ENCODE data around the gene PRIM1. TPM values are rescaled to one million over a fixed set of nuclear protein-coding genes. Genes with fewer than 3 reads are reported as not detected.
"Not testable (repeated sequence)": the region's sequence is repeated elsewhere in the genome, so short reads cannot be mapped to it uniquely, and the experiment has no call there.

PRIM1 gene
- 10 to 100 TPM; 56.0 to 68.2 (median 60.1) TPM for total RNA-seq

GRCh38 chr12:56751712-56752598 is at the start of gene PRIM1:
Gene PRIM1 (minus strand): TSS chr12:56752323. CDS start chr12:56752298, 25 bp downstream.
- ATAC-seq (peak; percentile 91 to 94), DNase-seq (peak; percentile 74)
- peak within 1 kb of the TSS; percentile 96 for H3K4me3 Mint-ChIP-seq
- no peaks in the 10 kb centered on the region for H3K27me3 Mint-ChIP-seq (ENCODE audit: low read depth)
- peaks cover 18% of the 10 kb centered on the region for H3K36me3 Mint-ChIP-seq (ENCODE audit: insufficient read depth)
- H3K4me1 Mint-ChIP-seq (ENCODE audit: low read depth): peaks cover 27% of the 10 kb centered on the region
- no peaks in the 10 kb centered on the region for H3K9me3 Mint-ChIP-seq

DNA sequence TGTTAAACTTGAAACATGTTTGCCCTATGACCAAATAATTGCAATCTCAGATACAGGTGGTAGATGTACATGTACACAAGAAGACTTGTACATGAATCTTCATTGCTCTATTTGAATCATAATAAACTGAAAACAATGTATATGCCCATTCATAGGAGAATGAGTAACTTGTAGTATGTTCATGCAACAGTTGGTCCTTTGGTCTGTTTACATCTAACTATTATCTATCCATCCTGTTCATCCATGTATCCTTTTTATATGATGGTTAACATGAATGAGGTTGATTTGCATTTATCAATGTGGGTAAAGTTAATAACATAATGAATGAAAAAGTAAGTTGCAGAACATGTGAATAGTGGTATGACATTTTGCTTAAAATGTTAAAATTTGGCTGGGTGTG is 48.1 kb upstream of the PRIM1 start:
- DNase-seq: no peak
- peaks cover 2% of the 10 kb centered on the region for H3K27me3 Mint-ChIP-seq (ENCODE audit: low read depth)
- H3K9me3 Mint-ChIP-seq: no peaks in the 10 kb centered on the region
- no peaks in the 10 kb centered on the region for H3K36me3 Mint-ChIP-seq (ENCODE audit: insufficient read depth)
- ATAC-seq: no peak
- no peaks in the 10 kb centered on the region for H3K4me1 Mint-ChIP-seq (ENCODE audit: low read depth)
- no peak overlapping the region for H3K4me3 Mint-ChIP-seq

DNA sequence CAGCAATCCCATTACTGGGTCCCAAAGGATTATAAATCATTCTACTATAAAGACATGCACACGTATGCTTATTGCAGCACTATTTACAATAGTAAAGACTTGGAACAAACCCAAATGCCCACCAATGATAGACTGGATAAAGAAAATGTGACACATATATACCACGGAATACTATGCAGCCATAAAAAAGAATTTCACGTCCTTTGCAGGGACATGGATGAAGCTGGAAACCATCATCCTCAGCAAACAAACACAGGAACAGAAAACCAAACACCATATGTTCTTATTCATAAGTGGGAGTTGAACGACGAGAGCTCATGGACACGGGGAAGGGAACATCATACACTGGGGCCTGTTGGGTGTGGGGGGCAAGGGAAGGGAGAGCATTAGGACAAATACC is 47.2 kb upstream of the PRIM1 start:
- not testable (repeated sequence) for ATAC-seq

GRCh38 chr12:56795791-56796190 is 43.7 kb upstream of the PRIM1 start:
- ATAC-seq; H3K9me3 Mint-ChIP-seq; H3K4me3 Mint-ChIP-seq; DNase-seq; H3K36me3 Mint-ChIP-seq (ENCODE audit: insufficient read depth); H3K27me3 Mint-ChIP-seq (ENCODE audit: low read depth); H3K4me1 Mint-ChIP-seq (ENCODE audit: low read depth): not testable (repeated sequence)

More for the DNA sequence above, 47.2 kb upstream of the PRIM1 start:
- H3K4me1 Mint-ChIP-seq (ENCODE audit: low read depth); H3K36me3 Mint-ChIP-seq (ENCODE audit: insufficient read depth); H3K9me3 Mint-ChIP-seq; H3K4me3 Mint-ChIP-seq; DNase-seq; H3K27me3 Mint-ChIP-seq (ENCODE audit: low read depth): not testable (repeated sequence)

GRCh38 chr12:56795046-56795562 is 43.0 kb upstream of the PRIM1 start:
- H3K27me3 Mint-ChIP-seq (ENCODE audit: low read depth); H3K9me3 Mint-ChIP-seq; H3K4me1 Mint-ChIP-seq (ENCODE audit: low read depth); H3K36me3 Mint-ChIP-seq (ENCODE audit: insufficient read depth); ATAC-seq; DNase-seq: not testable (repeated sequence)
- H3K4me3 Mint-ChIP-seq: peak overlapping the region; percentile 42

GRCh38 chr12:56793124-56793523 is 41.0 kb upstream of the PRIM1 start:
- not testable (repeated sequence) for H3K4me3 Mint-ChIP-seq; DNase-seq; ATAC-seq; H3K27me3 Mint-ChIP-seq (ENCODE audit: low read depth); H3K36me3 Mint-ChIP-seq (ENCODE audit: insufficient read depth); H3K4me1 Mint-ChIP-seq (ENCODE audit: low read depth); H3K9me3 Mint-ChIP-seq

DNA sequence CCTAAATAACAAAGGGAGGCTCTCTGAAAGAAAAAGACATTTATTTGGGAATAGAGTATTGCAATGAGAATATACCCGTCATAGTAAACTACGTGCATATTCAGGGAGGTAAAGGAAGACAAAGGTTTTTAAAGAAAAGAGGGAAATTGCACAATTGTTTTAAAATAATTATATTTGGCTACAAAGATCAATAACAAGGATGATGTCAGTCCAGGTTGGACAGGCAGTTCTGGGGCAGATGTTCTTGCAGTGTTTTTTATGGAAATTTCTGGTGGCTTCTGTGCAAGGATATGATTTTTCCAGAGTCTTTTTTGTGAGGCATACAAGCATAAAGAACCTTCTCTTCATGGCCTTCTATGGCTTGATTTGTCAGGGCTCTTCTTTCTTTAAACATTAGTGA is 40.6 kb upstream of the PRIM1 start:
- H3K36me3 Mint-ChIP-seq (ENCODE audit: insufficient read depth): no peaks in the 10 kb centered on the region
- no peaks in the 10 kb centered on the region for H3K4me1 Mint-ChIP-seq (ENCODE audit: low read depth)
- DNase-seq (no peak), ATAC-seq (no peak)
- H3K9me3 Mint-ChIP-seq: no peaks in the 10 kb centered on the region
- H3K27me3 Mint-ChIP-seq (ENCODE audit: low read depth): peaks cover 7% of the 10 kb centered on the region
- no peak overlapping the region for H3K4me3 Mint-ChIP-seq

DNA sequence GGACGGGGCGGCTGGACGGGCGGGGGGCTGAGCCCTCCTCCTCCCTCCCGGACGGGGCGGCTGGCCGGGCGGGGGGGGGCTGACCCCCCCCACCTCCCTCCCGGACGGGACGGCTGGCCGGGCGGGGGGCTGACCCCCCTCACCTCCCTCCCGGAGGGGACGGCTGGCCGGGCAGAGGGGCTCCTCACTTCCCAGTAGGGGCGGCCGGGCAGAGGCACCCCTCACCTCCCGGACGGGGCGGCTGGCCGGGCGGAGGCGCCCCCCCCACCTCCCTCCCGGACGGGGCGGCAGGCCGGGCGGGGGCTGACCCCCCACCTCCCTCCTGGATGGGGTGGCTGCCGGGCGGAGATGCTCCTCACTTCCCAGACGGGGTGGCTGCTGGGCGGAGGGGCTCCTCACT is 37.3 kb upstream of the PRIM1 start:
- not testable (repeated sequence) for H3K4me3 Mint-ChIP-seq; H3K9me3 Mint-ChIP-seq; DNase-seq; H3K27me3 Mint-ChIP-seq (ENCODE audit: low read depth); H3K36me3 Mint-ChIP-seq (ENCODE audit: insufficient read depth); ATAC-seq; H3K4me1 Mint-ChIP-seq (ENCODE audit: low read depth)

DNA sequence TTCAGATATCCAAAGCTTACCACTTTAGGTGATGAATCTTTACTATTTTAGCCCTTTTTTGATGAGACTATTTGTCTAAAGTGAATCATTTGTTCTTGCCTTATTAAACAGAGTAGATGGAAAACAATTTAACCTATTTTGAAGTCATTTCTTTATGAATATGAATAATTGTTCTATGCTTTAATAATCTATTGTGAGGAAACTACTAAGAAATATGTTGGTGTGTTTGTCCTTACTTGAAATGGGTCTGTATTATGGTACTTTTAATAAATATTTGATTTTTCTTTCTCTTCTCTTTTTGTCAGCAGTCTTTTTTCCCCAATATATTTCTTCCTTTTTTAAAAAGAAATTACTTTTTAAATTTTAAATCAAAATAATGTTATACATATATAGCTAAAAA is 35.4 kb upstream of the PRIM1 start:
- ATAC-seq: no peak
- Mint-ChIP-seq H3K4me1 (ENCODE audit: low read depth) (no peaks in the 10 kb centered on the region), H3K36me3 (ENCODE audit: insufficient read depth) (no peaks in the 10 kb centered on the region), H3K4me3 (no peak overlapping the region), H3K27me3 (ENCODE audit: low read depth) (peaks cover 7% of the 10 kb centered on the region), H3K9me3 (no peaks in the 10 kb centered on the region)
- no peak for DNase-seq

GRCh38 chr12:56785874-56786273 is 33.8 kb upstream of the PRIM1 start:
- no peak for ATAC-seq
- no peak for DNase-seq
- Mint-ChIP-seq H3K9me3 (no peaks in the 10 kb centered on the region), H3K36me3 (ENCODE audit: insufficient read depth) (no peaks in the 10 kb centered on the region), H3K27me3 (ENCODE audit: low read depth) (peaks cover 7% of the 10 kb centered on the region), H3K4me1 (ENCODE audit: low read depth) (no peaks in the 10 kb centered on the region), H3K4me3 (no peak overlapping the region)

DNA sequence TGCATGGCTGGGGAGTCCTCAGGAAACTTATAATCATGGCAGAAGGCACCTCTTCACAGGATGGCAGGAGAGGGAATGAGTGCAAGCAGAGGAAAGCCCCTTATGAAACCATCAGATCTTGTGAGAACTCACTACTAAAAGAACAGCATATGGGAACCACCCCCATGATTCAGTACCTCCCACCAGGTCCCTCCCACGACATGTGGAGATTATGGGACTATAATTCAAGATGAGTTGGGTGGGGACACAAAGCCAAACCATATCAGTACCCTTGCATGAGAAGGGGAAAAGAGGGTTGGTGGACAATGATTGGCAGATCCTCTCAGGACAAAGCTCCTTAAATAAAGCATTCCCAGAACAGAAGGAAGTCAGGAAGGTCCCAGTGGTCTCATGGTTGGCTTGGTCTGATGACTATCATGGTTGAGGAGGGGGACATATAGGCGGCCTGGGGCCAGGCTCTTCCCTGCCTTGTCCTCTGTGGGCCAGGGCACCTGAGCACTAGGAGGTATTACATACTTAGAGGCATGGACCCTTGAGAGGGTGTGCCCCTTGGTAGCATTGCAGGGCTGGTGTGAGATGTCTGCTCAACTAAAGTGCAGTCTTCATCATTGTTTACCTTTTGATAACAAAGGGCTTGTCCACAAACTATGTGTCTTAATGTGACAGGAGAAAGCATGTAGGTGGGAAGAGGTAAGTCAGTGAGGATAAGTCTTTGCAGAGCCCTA is 33.2 kb upstream of the PRIM1 start:
- Mint-ChIP-seq H3K36me3 (ENCODE audit: insufficient read depth) (no peaks in the 10 kb centered on the region), H3K9me3 (no peaks in the 10 kb centered on the region)

DNA sequence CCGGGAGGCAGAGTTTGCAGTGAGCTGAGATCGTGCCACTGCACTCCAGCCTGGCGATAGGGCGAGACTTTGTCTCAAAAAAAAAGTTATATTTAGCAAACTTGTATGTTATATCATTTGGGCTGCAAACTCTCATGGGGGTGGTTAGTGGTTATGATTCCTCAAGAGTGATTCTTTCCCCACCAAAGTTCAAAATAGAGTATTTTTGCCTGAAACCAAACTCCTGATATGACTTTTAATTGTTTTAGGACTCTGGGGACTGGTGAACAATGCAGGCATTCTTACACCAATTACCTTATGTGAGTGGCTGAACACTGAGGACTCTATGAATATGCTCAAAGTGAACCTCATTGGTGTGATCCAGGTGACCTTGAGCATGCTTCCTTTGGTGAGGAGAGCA is 29.6 kb upstream of the PRIM1 start:
- Mint-ChIP-seq H3K9me3 (no peaks in the 10 kb centered on the region), H3K4me3 (no peak overlapping the region), H3K36me3 (ENCODE audit: insufficient read depth) (no peaks in the 10 kb centered on the region), H3K27me3 (ENCODE audit: low read depth) (no peaks in the 10 kb centered on the region), H3K4me1 (ENCODE audit: low read depth) (no peaks in the 10 kb centered on the region)
- DNase-seq (no peak), ATAC-seq (no peak)

More for the DNA sequence above, 33.2 kb upstream of the PRIM1 start:
- Mint-ChIP-seq H3K4me1 (ENCODE audit: low read depth) (no peaks in the 10 kb centered on the region), H3K4me3 (no peak overlapping the region), H3K27me3 (ENCODE audit: low read depth) (peaks cover 5% of the 10 kb centered on the region)
- DNase-seq (no peak), ATAC-seq (no peak)

DNA sequence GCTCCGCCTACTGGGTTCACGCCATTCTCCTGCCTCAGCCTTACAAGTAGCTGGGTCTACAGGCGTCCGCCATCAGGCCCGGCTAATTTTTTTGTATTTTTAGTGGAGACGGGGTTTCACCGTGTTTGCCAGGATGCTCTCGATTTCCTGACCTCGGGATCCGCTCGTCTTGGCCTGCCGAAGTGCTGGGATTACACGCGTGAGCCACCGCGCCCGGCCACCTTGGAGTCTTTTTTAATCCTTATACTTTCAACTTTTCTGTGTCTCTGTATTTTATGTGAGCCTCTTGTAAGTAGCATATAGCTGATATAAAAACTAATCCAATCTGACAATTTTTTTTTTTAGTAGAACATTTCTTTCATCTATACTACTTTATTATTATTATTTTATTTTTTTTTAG is 26.6 kb upstream of the PRIM1 start:
- Mint-ChIP-seq H3K9me3 (no peaks in the 10 kb centered on the region), H3K27me3 (ENCODE audit: low read depth) (no peaks in the 10 kb centered on the region), H3K4me1 (ENCODE audit: low read depth) (no peaks in the 10 kb centered on the region), H3K36me3 (ENCODE audit: insufficient read depth) (no peaks in the 10 kb centered on the region), H3K4me3 (no peak overlapping the region)
- ATAC-seq (no peak), DNase-seq (no peak)

DNA sequence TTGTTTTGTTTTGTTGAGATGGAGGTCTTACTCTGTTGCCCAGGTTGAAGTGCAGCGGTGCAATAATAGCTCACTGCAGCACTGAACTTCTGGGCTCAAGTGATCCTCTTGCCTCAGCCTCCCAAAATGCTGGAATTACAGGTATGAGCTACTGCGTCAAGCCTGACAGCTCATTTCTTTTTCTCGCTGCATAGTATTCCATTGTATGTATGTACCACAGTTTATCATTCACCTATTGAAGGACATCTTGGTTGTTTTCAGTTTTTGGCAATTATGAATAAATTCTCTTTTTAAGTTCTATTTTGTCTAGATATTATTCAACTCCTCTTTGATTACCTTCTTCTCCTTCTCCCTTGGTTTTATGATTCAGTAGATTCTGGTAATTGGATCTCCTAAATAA is 24.5 kb upstream of the PRIM1 start:
- DNase-seq (no peak), ATAC-seq (no peak)
- no peak overlapping the region for H3K4me3 Mint-ChIP-seq
- H3K27me3 Mint-ChIP-seq (ENCODE audit: low read depth): no peaks in the 10 kb centered on the region
- no peaks in the 10 kb centered on the region for H3K9me3 Mint-ChIP-seq
- no peaks in the 10 kb centered on the region for H3K36me3 Mint-ChIP-seq (ENCODE audit: insufficient read depth)
- H3K4me1 Mint-ChIP-seq (ENCODE audit: low read depth): no peaks in the 10 kb centered on the region

DNA sequence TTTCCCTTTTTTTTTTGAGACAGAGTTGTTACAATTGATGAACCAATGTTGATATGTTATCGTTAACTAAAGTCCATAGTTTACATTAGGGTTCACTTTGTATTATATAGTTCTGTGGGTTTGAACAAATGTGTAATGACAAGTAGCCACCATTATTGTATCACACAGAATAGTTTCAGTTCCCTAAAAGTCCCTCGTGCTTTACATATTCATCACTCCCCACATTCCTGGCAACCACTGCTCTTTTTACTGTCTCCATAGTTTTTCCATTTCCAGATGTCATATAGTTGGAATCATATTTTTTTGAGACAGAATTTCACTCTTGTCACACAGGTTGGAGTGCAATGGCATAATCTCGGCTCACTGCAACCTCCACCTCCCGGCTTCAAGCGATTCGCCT is 23.5 kb upstream of the PRIM1 start:
- Mint-ChIP-seq H3K27me3 (ENCODE audit: low read depth) (no peaks in the 10 kb centered on the region), H3K9me3 (no peaks in the 10 kb centered on the region), H3K4me1 (ENCODE audit: low read depth) (no peaks in the 10 kb centered on the region), H3K36me3 (ENCODE audit: insufficient read depth) (no peaks in the 10 kb centered on the region), H3K4me3 (no peak overlapping the region)
- DNase-seq (no peak), ATAC-seq (no peak)

All from activated T-cell treated with anti-CD3 and anti-CD28 coated beads, Interleukin-2, amount 50 U/mL, for 4 hours (primary cell).